SU-DHL-6 (cell line): ENCODE results near the gene SFMBT2.

Experiments used
- CTCF ChIP-seq: fragments of 200-600 bp; sonication (generic); IDR thresholded peaks from one replicate; pipeline ENCODE4 v1.5.1; 2017; ENCODE audit warnings: antibody characterized with exemption, mild to moderate bottlenecking, low read length, moderate library complexity; ENCODE audit not compliant: insufficient read depth, poor library complexity, severe bottlenecking
- EZH2phosphoT487 ChIP-seq: fragments of 200-600 bp; sonication (generic), shearing (Covaris generic); conservative IDR thresholded peaks from 2 replicates; pipeline ENCODE4 v1.6.1; 2018; ENCODE audit warnings: mild to moderate bottlenecking, antibody characterized with exemption, low read length, moderate library complexity, mixed read lengths

DNA sequence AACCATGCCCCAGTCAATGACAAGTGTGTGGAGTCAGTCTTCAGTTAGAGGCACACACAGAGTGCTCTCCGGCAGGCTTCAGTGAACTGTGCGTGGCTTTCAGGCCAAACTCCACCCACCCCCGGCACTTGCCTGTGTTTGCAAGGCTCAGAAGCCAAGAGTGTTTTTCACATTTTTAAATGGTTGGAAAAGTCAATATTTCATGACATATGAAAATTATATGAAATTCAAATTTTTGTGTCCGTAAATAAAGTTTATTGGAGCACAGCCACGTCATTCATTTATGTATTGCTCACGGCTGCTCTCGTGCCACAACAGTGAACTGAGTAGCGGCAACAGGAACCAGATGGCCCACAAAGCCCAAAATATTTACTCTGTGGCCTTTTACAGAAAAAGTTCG lies 104.7 kb downstream of the SFMBT2 start:
- TF ChIP-seq CTCF (no peak), EZH2phosphoT487 (no peak)
